Left lung (tissue), 10 donors: ENCODE results near the gene TAOK3. TPM values are rescaled to one million over a fixed set of nuclear protein-coding genes. Genes with fewer than 3 reads are reported as not detected.
A peak's percentile ranks its signal among the peaks of the same experiment; 100 is the strongest.

ENCODE experiments used
- ATAC-seq: fragments of 200-7000 bp; cut with Tn5 transposase; one replicate; pipeline ENCODE4 v1.9.1; 2020; ENCODE audit warnings: moderate library complexity
- DNase-seq, 4 donors: peaks; one replicate each; pipeline ENCODE4 v3.0.0-alpha.2; 2013 to 2020
- H3K27ac ChIP-seq, 2 donors: fragments of 200-600 bp; sonication (generic) in 1 of 2; one replicate each; pipeline versions ENCODE4 v1.5.0 to v1.8.0; 2020 to 2021
- H3K27me3 ChIP-seq, 2 donors: fragments of 200-600 bp; sonication (generic) in 1 of 2; one replicate each; pipeline versions ENCODE4 v1.5.0 to v1.8.0; 2020 to 2021
- H3K36me3 ChIP-seq, 2 donors: fragments of 200-600 bp; sonication (generic) in 1 of 2; one replicate each; pipeline versions ENCODE4 v1.5.0 to v1.8.0; 2020 to 2021
- H3K4me1 ChIP-seq, 2 donors: fragments of 200-600 bp; one replicate each; pipeline ENCODE4 v1.8.0; 2021
- H3K4me3 ChIP-seq, 2 donors: fragments of 200-600 bp; sonication (generic) in 1 of 2; one replicate each; pipeline versions ENCODE4 v1.5.0 to v1.8.0; 2020 to 2021; ENCODE audit warnings: mild to moderate bottlenecking in 1 of 2
- H3K9me3 ChIP-seq, 2 donors: fragments of 200-600 bp; sonication (generic) in 1 of 2; one replicate each; pipeline versions ENCODE4 v1.5.0 to v1.8.0; 2020 to 2021
- CTCF ChIP-seq, 2 donors: fragments of 200-600 bp; sonication (generic) in 1 of 2; IDR thresholded peaks; one replicate each; pipeline versions ENCODE4 v1.5.0 to v1.8.0; 2021; ENCODE audit warnings: antibody characterized with exemption in 2 of 2
- intact Hi-C, 2 donors: fragments of 100-400 bp; cut with DNase I; formaldehyde crosslinking; loops; one replicate each; pipeline versions ENCODE4 v1.11.2 to v1.14.2; 2022
- polyA plus RNA-seq, 6 donors: library from polyadenylated mRNA; unstranded; fragments of 120-200 nt; gene quantifications; one replicate each; pipeline ENCODE4 v1.2.1, GENCODE V29; 2013; ENCODE audit not compliant: insufficient read length in 6 of 6
- total RNA-seq, 2 donors: library from RNA; stranded (reverse); fragmentation: NEBNext Ultra II Directional; extraction: Animal tissue kit (Norgen Biotek cat#: 25700); gene quantifications; one replicate each; pipeline ENCODE4 v1.2.1, GENCODE V29; 2021
- donor health status: DM: no; HTN: yes; CAD: no.
- donor health status: DM: no; HTN: no; CAD: no.

Gene TAOK3
- total and polyA plus RNA-seq, 8 donors: 39.5 to 61.8 (median 52.1) TPM

DNA sequence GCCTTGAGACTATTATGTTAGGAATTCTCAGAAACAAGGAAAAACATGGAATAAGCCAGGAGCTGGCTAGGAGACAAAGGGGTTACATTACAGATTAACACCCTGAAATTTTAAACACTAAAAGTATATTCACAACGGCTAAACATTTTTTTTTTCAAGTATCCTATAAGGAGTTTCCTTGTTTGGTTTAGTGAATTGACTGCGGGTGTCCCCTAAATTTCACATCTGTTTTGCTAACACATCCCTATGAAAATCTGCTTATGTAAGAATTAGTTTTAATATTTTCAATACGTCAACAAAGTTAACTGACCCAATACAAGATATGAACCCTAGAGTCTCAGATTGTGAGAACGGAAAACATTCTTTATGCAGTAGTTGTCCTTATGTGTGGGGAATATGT, 19.0 kb downstream of the TAOK3 start:
- Histone ChIP-seq H3K27me3 (no peaks in the 10 kb centered on the region), H3K9me3 (no peaks in the 10 kb centered on the region), H3K36me3 (no peaks in the 10 kb centered on the region), H3K27ac (no peak overlapping the region), H3K4me1 (peaks cover 11 to 43% of the 10 kb centered on the region in 2 donors), H3K4me3 (no peak overlapping the region)
- no peak for DNase-seq
- no peak for ATAC-seq
- TF ChIP-seq CTCF (IDR thresholded peaks at IDR 0.05): no peak
- intact Hi-C loops: no loop called here

DNA sequence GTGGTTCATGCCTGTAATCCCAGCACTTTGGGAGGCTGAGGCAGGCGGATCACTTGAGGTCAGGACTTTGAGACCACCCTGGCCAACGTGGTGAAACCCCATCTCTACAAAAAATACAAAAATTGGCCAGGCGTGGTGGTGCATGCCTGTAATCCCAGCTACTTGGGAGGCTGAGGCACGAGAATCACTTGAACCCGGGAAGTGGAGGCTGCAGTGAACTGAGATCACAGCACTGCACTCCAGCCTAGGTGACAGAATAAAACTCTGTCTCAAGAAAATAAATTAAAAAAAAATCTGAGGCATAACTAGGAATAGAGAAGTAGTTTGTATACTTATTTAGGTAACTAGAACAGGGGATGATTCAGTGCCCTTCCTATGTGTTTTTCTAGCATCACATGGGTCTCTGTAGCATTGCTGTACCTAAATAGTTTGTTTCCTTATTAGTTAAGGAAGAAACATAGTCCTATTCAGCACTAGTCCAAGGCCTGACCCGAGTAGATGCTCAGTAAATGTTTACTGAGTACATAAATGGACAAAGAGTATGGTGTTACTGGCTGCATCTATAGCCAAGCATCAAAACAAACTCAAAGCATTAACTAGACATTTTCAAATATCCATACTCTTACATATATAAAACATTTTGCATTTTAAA, 21.7 kb downstream of the TAOK3 start:
- DNase-seq (no peak), ATAC-seq (no peak)
- Histone ChIP-seq H3K4me3 (no peak overlapping the region), H3K9me3 (no peaks in the 10 kb centered on the region), H3K4me1 (peaks cover 0 to 36% of the 10 kb centered on the region in 2 donors), H3K27ac (no peak overlapping the region), H3K27me3 (no peaks in the 10 kb centered on the region), H3K36me3 (no peaks in the 10 kb centered on the region)
- intact Hi-C loops: no loop called here
- TF ChIP-seq CTCF (IDR thresholded peaks at IDR 0.05): no peak

GRCh38 chr12:118347916-118348315, 24.8 kb downstream of the TAOK3 start:
- Histone ChIP-seq H3K9me3 (no peaks in the 10 kb centered on the region), H3K4me1 (peaks cover 0 to 34% of the 10 kb centered on the region in 2 donors), H3K4me3 (no peak overlapping the region), H3K27ac (no peak overlapping the region), H3K36me3 (no peaks in the 10 kb centered on the region), H3K27me3 (no peaks in the 10 kb centered on the region)
- no peak for ATAC-seq
- no peak for TF ChIP-seq CTCF (IDR thresholded peaks at IDR 0.05)
- intact Hi-C loops: no loop called here
- DNase-seq: no peak

DNA sequence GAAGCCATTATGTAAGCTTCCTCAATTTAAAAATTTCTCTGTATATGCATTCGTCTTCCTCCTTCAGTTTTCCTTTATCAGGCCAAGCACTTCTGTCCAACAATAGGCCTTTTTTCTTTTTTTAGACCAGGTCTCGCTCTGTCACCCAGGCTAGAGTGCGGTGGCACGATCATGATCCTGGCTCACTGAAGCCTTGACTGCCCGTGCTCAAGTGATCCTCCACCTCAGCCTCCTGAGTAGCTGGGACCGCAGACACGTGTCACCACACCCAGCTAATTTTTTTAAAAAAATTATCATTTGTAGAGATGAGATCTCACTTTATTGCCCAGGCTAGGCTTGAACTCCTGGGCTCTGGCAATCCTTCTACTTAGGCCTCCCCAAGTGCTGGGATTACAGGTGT, 25.8 kb downstream of the TAOK3 start:
- peak; percentile 65 for ATAC-seq
- no peaks in the 10 kb centered on the region for H3K27me3 ChIP-seq
- H3K4me1 ChIP-seq: peaks cover 0 to 30% of the 10 kb centered on the region in 2 donors
- TF ChIP-seq CTCF (IDR thresholded peaks at IDR 0.05): no peak
- H3K4me3 ChIP-seq: no peak overlapping the region
- intact Hi-C loops: no loop called here
- H3K9me3 ChIP-seq: no peaks in the 10 kb centered on the region
- H3K27ac ChIP-seq: no peak overlapping the region
- DNase-seq: no peak
- H3K36me3 ChIP-seq: no peaks in the 10 kb centered on the region

GRCh38 chr12:118345355-118345754, 27.4 kb downstream of the TAOK3 start:
- H3K36me3 ChIP-seq: no peaks in the 10 kb centered on the region
- peaks cover 0 to 30% of the 10 kb centered on the region in 2 donors for H3K4me1 ChIP-seq
- H3K27ac ChIP-seq: no peak overlapping the region
- ATAC-seq (no peak), DNase-seq (no peak)
- intact Hi-C loops: no loop called here
- no peak overlapping the region for H3K4me3 ChIP-seq
- H3K27me3 ChIP-seq: no peaks in the 10 kb centered on the region
- H3K9me3 ChIP-seq: no peaks in the 10 kb centered on the region
- TF ChIP-seq CTCF (IDR thresholded peaks at IDR 0.05): no peak
